ENCODE data around the gene FRMD4A.
"Not testable (repeated sequence)": the region's sequence is repeated elsewhere in the genome, so short reads cannot be mapped to it uniquely, and the experiment has no call there.

Gene FRMD4A

GRCh38 chr10:14240253-14241189 lies 90.2 kb downstream of the FRMD4A start:
- no peaks in the 10 kb centered on the region for H3K27me3 ChIP-seq
- no peak overlapping the region for H3K4me3 ChIP-seq (ENCODE audit: low read depth, low read length)
- TF ChIP-seq, protein P1, sequence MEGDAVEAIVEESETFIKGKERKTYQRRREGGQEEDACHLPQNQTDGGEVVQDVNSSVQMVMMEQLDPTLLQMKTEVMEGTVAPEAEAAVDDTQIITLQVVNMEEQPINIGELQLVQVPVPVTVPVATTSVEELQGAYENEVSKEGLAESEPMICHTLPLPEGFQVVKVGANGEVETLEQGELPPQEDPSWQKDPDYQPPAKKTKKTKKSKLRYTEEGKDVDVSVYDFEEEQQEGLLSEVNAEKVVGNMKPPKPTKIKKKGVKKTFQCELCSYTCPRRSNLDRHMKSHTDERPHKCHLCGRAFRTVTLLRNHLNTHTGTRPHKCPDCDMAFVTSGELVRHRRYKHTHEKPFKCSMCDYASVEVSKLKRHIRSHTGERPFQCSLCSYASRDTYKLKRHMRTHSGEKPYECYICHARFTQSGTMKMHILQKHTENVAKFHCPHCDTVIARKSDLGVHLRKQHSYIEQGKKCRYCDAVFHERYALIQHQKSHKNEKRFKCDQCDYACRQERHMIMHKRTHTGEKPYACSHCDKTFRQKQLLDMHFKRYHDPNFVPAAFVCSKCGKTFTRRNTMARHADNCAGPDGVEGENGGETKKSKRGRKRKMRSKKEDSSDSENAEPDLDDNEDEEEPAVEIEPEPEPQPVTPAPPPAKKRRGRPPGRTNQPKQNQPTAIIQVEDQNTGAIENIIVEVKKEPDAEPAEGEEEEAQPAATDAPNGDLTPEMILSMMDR (IDR thresholded peaks at IDR 0.05; ENCODE audit: low read depth, low read length) = no peak
- no peaks in the 10 kb centered on the region for H3K9me3 ChIP-seq
- no peak for DNase-seq
- H3K4me1 ChIP-seq = no peaks in the 10 kb centered on the region
- no peaks in the 10 kb centered on the region for H3K36me3 ChIP-seq

GRCh38 chr10:14238659-14239058 lies 92.1 kb downstream of the FRMD4A start:
- H3K27me3 ChIP-seq; DNase-seq; H3K9me3 ChIP-seq; H3K4me3 ChIP-seq (ENCODE audit: low read depth, low read length); H3K36me3 ChIP-seq; H3K4me1 ChIP-seq: not testable (repeated sequence)

DNA sequence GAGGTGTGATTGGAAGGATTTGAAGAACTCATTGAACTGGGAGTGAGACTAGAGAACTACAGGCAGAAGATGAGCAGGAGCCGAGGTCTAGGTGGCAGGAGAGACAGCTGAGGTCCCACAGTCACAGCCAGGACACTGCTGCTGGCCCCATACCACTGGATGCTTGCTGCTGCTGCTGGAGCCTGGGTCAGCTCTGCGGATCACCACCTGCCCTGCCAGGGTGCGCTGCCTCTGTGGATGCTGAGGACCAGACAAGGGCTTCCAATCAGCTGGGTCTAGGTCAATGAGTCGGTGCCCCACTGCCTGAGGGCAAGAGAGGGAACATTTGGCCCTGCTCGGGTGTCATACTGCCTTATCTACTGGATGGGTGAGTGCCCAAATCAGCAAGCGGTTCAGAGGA lies 94.4 kb downstream of the FRMD4A start:
- no peaks in the 10 kb centered on the region for H3K4me1 ChIP-seq
- no peaks in the 10 kb centered on the region for H3K27me3 ChIP-seq
- no peaks in the 10 kb centered on the region for H3K36me3 ChIP-seq
- DNase-seq = no peak
- TF ChIP-seq, protein P1 (IDR thresholded peaks at IDR 0.05; ENCODE audit: low read depth, low read length) = no peak
- no peaks in the 10 kb centered on the region for H3K9me3 ChIP-seq
- H3K4me3 ChIP-seq (ENCODE audit: low read depth, low read length) = no peak overlapping the region

- no peak for DNase-seq
- TF ChIP-seq, protein P1 (IDR thresholded peaks at IDR 0.05; ENCODE audit: low read depth, low read length) = no peak
- no peaks in the 10 kb centered on the region for H3K27me3 ChIP-seq
- no peaks in the 10 kb centered on the region for H3K4me1 ChIP-seq
- no peaks in the 10 kb centered on the region for H3K9me3 ChIP-seq
- no peak overlapping the region for H3K4me3 ChIP-seq (ENCODE audit: low read depth, low read length)
- H3K36me3 ChIP-seq = no peaks in the 10 kb centered on the region
Measured at GRCh38 chr10:14235566-14236195, 95.0 kb downstream of the FRMD4A start.

GRCh38 chr10:14233566-14233965 lies 97.2 kb downstream of the FRMD4A start:
- TF ChIP-seq, protein P1 (IDR thresholded peaks at IDR 0.05; ENCODE audit: low read depth, low read length) = no peak
- Histone ChIP-seq H3K27me3 (no peaks in the 10 kb centered on the region), H3K4me1 (no peaks in the 10 kb centered on the region), H3K9me3 (no peaks in the 10 kb centered on the region), H3K4me3 (ENCODE audit: low read depth, low read length) (no peak overlapping the region), H3K36me3 (no peaks in the 10 kb centered on the region)
- no peak for DNase-seq

DNA sequence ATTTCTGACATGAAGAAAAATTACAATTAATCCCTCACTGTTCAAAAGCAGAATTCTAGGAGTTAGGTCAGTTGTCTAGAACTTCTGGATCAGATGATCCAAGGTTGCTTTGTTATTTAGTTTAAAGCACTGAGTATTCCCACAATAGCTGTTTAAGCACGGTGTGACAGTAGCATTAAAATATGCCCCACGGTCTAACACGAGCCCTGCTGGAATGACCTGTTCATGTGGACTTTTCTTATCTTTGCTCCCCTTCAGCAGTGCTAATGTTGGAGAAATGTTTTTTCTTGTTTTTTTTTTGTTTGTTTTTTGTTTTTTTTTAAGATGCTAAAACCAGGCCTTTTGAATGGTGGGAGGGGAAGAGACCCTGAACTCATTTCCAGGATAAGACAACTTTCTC lies 101.9 kb downstream of the FRMD4A start:
- not testable (repeated sequence) for H3K27me3 ChIP-seq; DNase-seq; H3K4me1 ChIP-seq; H3K9me3 ChIP-seq; H3K36me3 ChIP-seq; H3K4me3 ChIP-seq (ENCODE audit: low read depth, low read length)

DNA sequence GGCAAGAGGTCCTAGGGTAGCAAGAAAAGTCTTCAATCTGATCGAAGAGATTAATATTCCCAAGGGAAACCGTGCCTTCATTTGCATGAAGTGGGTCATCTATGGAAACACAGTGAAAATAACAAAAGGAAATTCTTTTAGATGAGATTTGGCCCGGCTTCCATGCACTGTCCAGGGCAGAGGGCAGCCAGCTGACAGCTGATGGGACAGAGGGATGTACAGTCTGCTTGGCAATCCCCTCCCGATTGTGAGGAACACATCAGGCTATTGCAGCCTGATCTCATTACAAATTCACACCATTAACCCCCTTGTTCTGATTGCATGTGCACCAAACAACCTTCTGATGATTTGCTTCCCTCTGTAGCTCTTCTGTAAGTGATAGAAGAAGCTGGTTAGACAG lies 105.3 kb downstream of the FRMD4A start:
- Histone ChIP-seq H3K4me1 (no peaks in the 10 kb centered on the region), H3K27me3 (no peaks in the 10 kb centered on the region; the same call in 1 of the 2 replicates), H3K4me3 (ENCODE audit: low read depth, low read length) (no peak overlapping the region), H3K9me3 (no peaks in the 10 kb centered on the region), H3K36me3 (no peaks in the 10 kb centered on the region)
- TF ChIP-seq, protein P1 (IDR thresholded peaks at IDR 0.05; ENCODE audit: low read depth, low read length) = no peak
- no peak for DNase-seq

Measured in BE2C (cell line).